Measurements from ENCODE around the gene RBBP4. TPM values are rescaled to one million over a fixed set of nuclear protein-coding genes. Genes with fewer than 3 reads are reported as not detected.
A peak's percentile ranks its signal among the peaks of the same experiment; 100 is the strongest.

The RBBP4 gene
- total RNA-seq, 1 experiment from 2014 or later, result 279 TPM

GRCh38 chr1:32703479-32704291, 52.7 kb downstream of the RBBP4 start:
- DNase-seq (ENCODE audit: low read depth, low spot score) (no peak), ATAC-seq (no peak; the same call in 1 of the 2 replicates)
- no peaks in the 10 kb centered on the region for H3K27me3 ChIP-seq (ENCODE audit: insufficient read depth, low read length)
- H3K4me3 ChIP-seq (replicated peaks in 1 of 2; ENCODE audit: low read depth in 1 of 2, low read length in 2 of 2), result peak overlapping the region; percentile 61 to 77
- CTCF ChIA-PET, result interaction anchor here (1.4 to 1.6 kb wide), 2 partner anchors 9 to 69 kb away, joined by 3 to 8 read pairs; no protein-coding TSS in a partner anchor
- TF ChIP-seq RAD21 (IDR thresholded peaks at IDR 0.05; ENCODE audit: low read depth) (no peak), CEBPB (IDR thresholded peaks at IDR 0.05; ENCODE audit: low read depth) (no peak), REST (IDR thresholded peaks at IDR 0.05; ENCODE audit: low read depth) (no peak), ATF3 (IDR thresholded peaks at IDR 0.05) (no peak), ZFX (IDR thresholded peaks at IDR 0.05) (no peak), CTCF (IDR thresholded peaks at IDR 0.05 in 2 of 3, conservative IDR thresholded peaks at IDR 0.05 in 1 of 3; ENCODE audit: borderline replicate concordance in 1 of 3, insufficient read depth in 1 of 3, low read depth in 2 of 3, low read length in 2 of 3) (no peak)
- peak overlapping the region; percentile 61 for H3K9ac ChIP-seq (ENCODE audit: low read length)
- H3K4me1 ChIP-seq (ENCODE audit: control insufficient read depth in 1 of 2, insufficient read depth in 2 of 2, low read length in 2 of 2), result peaks cover 13 to 27% of the 10 kb centered on the region in 2 experiments
- H3K27ac ChIP-seq (ENCODE audit: low read depth, low read length), result no peak overlapping the region; the same call in 1 of the 2 replicates
- H4K20me1 ChIP-seq (ENCODE audit: insufficient read depth), result no peaks in the 10 kb centered on the region
- POLR2A ChIA-PET, result interaction anchor here (1.6 kb wide), 1 partner anchor 13 kb away, joined by 4 read pairs; no protein-coding TSS in a partner anchor
- intact Hi-C loops (cut with micrococcal nuclease), result no loop called here
- peak overlapping the region; percentile 100 for H3K4me2 ChIP-seq (ENCODE audit: low read length)
- RAD21 ChIA-PET (ENCODE audit: low non-redundant PET in 1 of 2, low total read pairs in 2 of 2, uncharacterized antibody in 2 of 2, unreplicated experiment in 2 of 2), result no interaction called here
- H3K79me2 ChIP-seq (ENCODE audit: insufficient read depth, low read length), result no peaks in the 10 kb centered on the region
- H2AFZ ChIP-seq (ENCODE audit: low read depth, low read length, poor library complexity, severe bottlenecking), result no peak overlapping the region
- H3K9me3 ChIP-seq (ENCODE audit: control insufficient read depth in 1 of 2, insufficient read depth in 1 of 2, low read depth in 1 of 2, low read length in 2 of 2), result no peaks in the 10 kb centered on the region
- no peaks in the 10 kb centered on the region for H3K9me2 ChIP-seq (ENCODE audit: insufficient read depth)
- H3K36me3 ChIP-seq (ENCODE audit: control insufficient read depth in 1 of 2, insufficient read depth in 2 of 2, low read length in 2 of 2), result no peaks in the 10 kb centered on the region
- no TSS peak for BruUV-seq (replicated peaks)

Data from HCT116 (cell line).